Esophagus squamous epithelium (tissue), 5 donors: Measurements from ENCODE around the gene RYR3. TPM values are rescaled to one million over a fixed set of nuclear protein-coding genes. Genes with fewer than 3 reads are reported as not detected.

Experiments used
- DNase-seq: peaks from one replicate; lab custom pipeline; 2025; lab: John Stamatoyannopoulos, UW
- H3K27ac ChIP-seq, 4 donors: fragments of 200-600 bp; sonication (generic); one replicate each; pipeline ENCODE4 v1.5.1; 2016 to 2019; ENCODE audit warnings: mild to moderate bottlenecking in 1 of 4
- H3K27me3 ChIP-seq, 4 donors: fragments of 200-600 bp; sonication (generic); 1 replicate in 3 of 4; 2 replicates in 1 of 4; pipeline versions ENCODE4 v1.5.1 to v1.6.0; 2017 to 2021; ENCODE audit warnings: antibody characterized with exemption in 1 of 4
- H3K36me3 ChIP-seq, 3 donors: fragments of 200-600 bp; sonication (generic); one replicate each; pipeline ENCODE4 v1.5.1; 2016 to 2019
- H3K4me1 ChIP-seq, 3 donors: fragments of 200-600 bp; sonication (generic); one replicate each; pipeline ENCODE4 v1.5.1; 2017 to 2019
- H3K4me3 ChIP-seq, 4 donors: fragments of 200-600 bp; sonication (generic); 1 replicate in 3 of 4; 2 replicates in 1 of 4; pipeline ENCODE4 v1.5.1; 2016 to 2019; ENCODE audit warnings: mild to moderate bottlenecking in 2 of 4, moderate library complexity in 1 of 4
- H3K9me3 ChIP-seq, 3 donors: fragments of 200-600 bp; sonication (generic); one replicate each; pipeline ENCODE4 v1.5.1; 2016 to 2019
- CTCF ChIP-seq, 6 experiments: fragments of 450-650 bp in 4 of 6; fragments of 200-600 bp in 2 of 6; sonication (generic) in 2 of 6; IDR thresholded peaks; one replicate each; pipeline ENCODE4 v1.5.1; 2016 to 2019; ENCODE audit warnings: antibody characterized with exemption in 6 of 6, mild to moderate bottlenecking in 4 of 6, moderate library complexity in 4 of 6
- POLR2A ChIP-seq, 4 donors: fragments of 450-650 bp; IDR thresholded peaks; one replicate each; pipeline ENCODE4 v1.6.1; 2017; ENCODE audit warnings: antibody characterized with exemption in 4 of 4, mild to moderate bottlenecking in 4 of 4, moderate library complexity in 3 of 4
- WGBS, 2 donors: methylation state at CpG; one replicate each; pipeline ENCODE4 v1.1.5; 2018; 5-methylcytosine and 5-hydroxymethylcytosine counted together
- intact Hi-C: fragments of 100-400 bp; cut with DNase I; formaldehyde crosslinking; loops from one replicate; pipeline ENCODE4 v1.15.0; 2022
- total RNA-seq, 4 donors: library from RNA; depleted of rRNA; stranded (reverse); fragments of >200 nt; gene quantifications; one replicate each; pipeline ENCODE4 v1.1.0, GENCODE V29; 2016
- donor health status: DM: yes; HTN: yes; CAD: no.

Gene RYR3
- total RNA-seq, 4 donors from 2014 or later, result 0.15 to 4.2 (median 0.43) TPM

- intact Hi-C loops, result no loop called here
- 56 to 66% methylated on average over 10 of the region's 10 CpGs for WGBS, 2 donors
- no peaks in the 10 kb centered on the region for H3K36me3 ChIP-seq
- no peak overlapping the region for H3K27ac ChIP-seq
- H3K4me3 ChIP-seq, result no peak overlapping the region
- no peak for TF ChIP-seq CTCF (IDR thresholded peaks at IDR 0.05)
- TF ChIP-seq POLR2A (IDR thresholded peaks at IDR 0.05), result no peak
- H3K27me3 ChIP-seq, result no peaks in the 10 kb centered on the region
- H3K9me3 ChIP-seq, result no peaks in the 10 kb centered on the region
- DNase-seq, result no peak
- no peaks in the 10 kb centered on the region for H3K4me1 ChIP-seq
Observed at GRCh38 chr15:33539825-33540573, 229.2 kb downstream of the RYR3 start.

GRCh38 chr15:33543957-33544356 lies 233.2 kb downstream of the RYR3 start:
- Histone ChIP-seq H3K27ac (no peak overlapping the region), H3K36me3 (no peaks in the 10 kb centered on the region), H3K4me3 (no peak overlapping the region), H3K9me3 (no peaks in the 10 kb centered on the region), H3K27me3 (no peaks in the 10 kb centered on the region), H3K4me1 (no peaks in the 10 kb centered on the region)
- TF ChIP-seq CTCF (IDR thresholded peaks at IDR 0.05) (no peak), POLR2A (IDR thresholded peaks at IDR 0.05) (no peak)
- DNase-seq, result no peak
- 66 to 72% methylated on average over 3 of the region's 3 CpGs for WGBS, 2 donors
- intact Hi-C loops, result no loop called here

GRCh38 chr15:33545866-33546265 lies 235.1 kb downstream of the RYR3 start:
- Histone ChIP-seq H3K27me3 (no peaks in the 10 kb centered on the region), H3K27ac (no peak overlapping the region), H3K4me1 (no peaks in the 10 kb centered on the region), H3K36me3 (no peaks in the 10 kb centered on the region), H3K4me3 (no peak overlapping the region), H3K9me3 (no peaks in the 10 kb centered on the region)
- DNase-seq, result no peak
- WGBS, 2 donors, result 77 to 93% methylated on average over 2 of the region's 3 CpGs
- TF ChIP-seq CTCF (IDR thresholded peaks at IDR 0.05) (no peak), POLR2A (IDR thresholded peaks at IDR 0.05) (no peak)
- intact Hi-C loops, result no loop called here

- no peak for DNase-seq
- Histone ChIP-seq H3K27me3 (no peaks in the 10 kb centered on the region), H3K4me1 (no peaks in the 10 kb centered on the region), H3K4me3 (no peak overlapping the region), H3K9me3 (no peaks in the 10 kb centered on the region), H3K27ac (no peak overlapping the region), H3K36me3 (no peaks in the 10 kb centered on the region)
- TF ChIP-seq POLR2A (IDR thresholded peaks at IDR 0.05) (no peak), CTCF (IDR thresholded peaks at IDR 0.05) (no peak)
- intact Hi-C loops, result no loop called here
- 20 to 24% methylated on average over 5 of the region's 5 CpGs for WGBS, 2 donors
Observed at GRCh38 chr15:33547876-33548275, 237.1 kb downstream of the RYR3 start.

GRCh38 chr15:33551860-33552259 lies 241.1 kb downstream of the RYR3 start:
- no peaks in the 10 kb centered on the region for H3K36me3 ChIP-seq
- H3K4me1 ChIP-seq, result no peaks in the 10 kb centered on the region
- intact Hi-C loops, result no loop called here
- no peaks in the 10 kb centered on the region for H3K9me3 ChIP-seq
- no peak for DNase-seq
- TF ChIP-seq CTCF (IDR thresholded peaks at IDR 0.05) (no peak), POLR2A (IDR thresholded peaks at IDR 0.05) (no peak)
- H3K4me3 ChIP-seq, result no peak overlapping the region
- no peak overlapping the region for H3K27ac ChIP-seq
- no peaks in the 10 kb centered on the region for H3K27me3 ChIP-seq
- WGBS, 2 donors, result 32 to 52% methylated on average over 5 to 6 of the region's 6 CpGs
